Placental pericyte (primary cell): ENCODE results near the gene CACNA1A. TPM values are rescaled to one million over a fixed set of nuclear protein-coding genes. Genes with fewer than 3 reads are reported as not detected.

Experiments
- total RNA-seq: library from RNA; depleted of rRNA; stranded (reverse); fragments of >200 nt; gene quantifications from 2 replicates; pipeline ENCODE4 v1.2.3, GENCODE V29; 2012

The CACNA1A gene
- total RNA-seq: 0.22 and 3.6 TPM in 2 replicates

DNA sequence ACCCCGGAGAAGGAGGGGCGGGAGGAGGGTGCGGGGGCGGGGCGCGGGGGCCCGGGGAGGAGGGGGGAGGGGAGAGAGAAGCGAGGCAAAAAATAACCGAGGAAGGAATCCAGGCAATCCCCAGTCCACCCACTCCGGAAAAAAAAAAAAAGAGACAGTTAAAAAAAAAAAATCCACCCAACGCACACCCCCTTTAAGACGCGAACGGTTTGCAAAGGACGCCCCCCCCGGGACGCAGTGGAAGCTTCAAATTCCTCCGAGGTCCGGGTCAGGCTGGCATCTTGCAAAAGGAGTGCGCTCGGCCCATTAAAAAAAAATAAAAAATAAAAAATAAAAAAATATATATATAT, at the start of gene CACNA1A:
Gene CACNA1A (minus strand): TSS at position 9 of the 350 bp plus-strand sequence. CDS start 255 bp downstream, outside the sequence.

